Liver (tissue), 3 donors: ENCODE results near the gene GRAMD4.

Experiments
- EGR1 ChIP-seq, 2 donors: IDR thresholded peaks; 2 replicates each; pipeline ENCODE4 v1.6.1; 2016 to 2018; ENCODE audit warnings: antibody characterized with exemption in 2 of 2, low read depth in 2 of 2
- GABPA ChIP-seq, 2 donors: IDR thresholded peaks in 1 of 2; conservative IDR thresholded peaks in 1 of 2; 2 replicates each; pipeline ENCODE4 v1.6.1; 2016; ENCODE audit warnings: antibody characterized with exemption in 2 of 2, mild to moderate bottlenecking in 1 of 2, moderate library complexity in 1 of 2
- HNF4A ChIP-seq, 2 donors: conservative IDR thresholded peaks; 2 replicates each; pipeline ENCODE4 v1.6.1; 2016; ENCODE audit warnings: antibody characterized with exemption in 2 of 2, mild to moderate bottlenecking in 2 of 2
- NR2F2 ChIP-seq: IDR thresholded peaks from 2 replicates; pipeline ENCODE4 v1.6.1; 2016; ENCODE audit warnings: antibody characterized with exemption
- RAD21 ChIP-seq, 2 donors: IDR thresholded peaks; 2 replicates each; pipeline ENCODE4 v1.6.1; 2016; ENCODE audit warnings: antibody characterized with exemption in 2 of 2, mild to moderate bottlenecking in 2 of 2
- SP1 ChIP-seq: IDR thresholded peaks from 2 replicates; pipeline ENCODE4 v1.6.1; 2018; ENCODE audit warnings: antibody characterized with exemption, mild to moderate bottlenecking
- YY1 ChIP-seq: IDR thresholded peaks from 2 replicates; pipeline ENCODE4 v1.6.1; 2016; ENCODE audit warnings: antibody characterized with exemption, mild to moderate bottlenecking
- TF ChIP-seq, protein P1 (sequence below): fragments of 150-350 bp; IDR thresholded peaks from 2 replicates; pipeline ENCODE4 v1.5.1; 2017; ENCODE audit warnings: improper control_type of control experiment, low read depth, low read length; ENCODE audit not compliant: missing input control
- TF ChIP-seq, protein P2 (sequence below): IDR thresholded peaks from 2 replicates; pipeline ENCODE4 v1.6.1; 2016; ENCODE audit warnings: antibody characterized with exemption
- TF ChIP-seq, protein P3 (sequence below): IDR thresholded peaks from 2 replicates; pipeline ENCODE4 v1.6.1; 2016; ENCODE audit warnings: antibody characterized with exemption, mild to moderate bottlenecking
- donor health status: healthy.
- donor health status: healthy.

DNA sequence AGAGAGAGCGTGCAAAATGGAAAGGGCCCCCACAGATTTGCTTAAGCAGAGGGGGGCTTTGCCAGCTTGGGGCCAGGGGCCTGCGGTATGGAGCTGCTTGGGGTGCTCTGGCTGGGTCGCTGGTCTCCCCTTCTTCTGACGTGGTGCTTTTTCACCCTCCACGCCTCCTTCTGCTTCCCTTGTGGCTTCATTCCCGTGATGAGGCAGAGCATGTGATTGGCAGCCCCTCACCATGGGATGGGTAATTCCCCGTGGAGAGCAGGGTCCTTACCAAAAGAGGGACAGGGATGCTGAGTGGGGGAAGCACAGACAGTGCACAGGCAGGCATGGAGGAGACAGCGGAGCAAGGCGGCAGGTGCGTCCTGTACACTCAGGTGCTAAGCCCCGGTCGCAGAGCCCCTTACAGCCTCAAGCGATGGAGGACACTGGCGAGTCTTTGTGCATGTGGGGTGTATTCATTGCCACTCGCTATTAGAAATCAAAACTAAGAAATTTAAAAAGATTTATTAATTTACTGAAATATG, 19.9 kb upstream of the GRAMD4 start:
- TF ChIP-seq, protein P1, sequence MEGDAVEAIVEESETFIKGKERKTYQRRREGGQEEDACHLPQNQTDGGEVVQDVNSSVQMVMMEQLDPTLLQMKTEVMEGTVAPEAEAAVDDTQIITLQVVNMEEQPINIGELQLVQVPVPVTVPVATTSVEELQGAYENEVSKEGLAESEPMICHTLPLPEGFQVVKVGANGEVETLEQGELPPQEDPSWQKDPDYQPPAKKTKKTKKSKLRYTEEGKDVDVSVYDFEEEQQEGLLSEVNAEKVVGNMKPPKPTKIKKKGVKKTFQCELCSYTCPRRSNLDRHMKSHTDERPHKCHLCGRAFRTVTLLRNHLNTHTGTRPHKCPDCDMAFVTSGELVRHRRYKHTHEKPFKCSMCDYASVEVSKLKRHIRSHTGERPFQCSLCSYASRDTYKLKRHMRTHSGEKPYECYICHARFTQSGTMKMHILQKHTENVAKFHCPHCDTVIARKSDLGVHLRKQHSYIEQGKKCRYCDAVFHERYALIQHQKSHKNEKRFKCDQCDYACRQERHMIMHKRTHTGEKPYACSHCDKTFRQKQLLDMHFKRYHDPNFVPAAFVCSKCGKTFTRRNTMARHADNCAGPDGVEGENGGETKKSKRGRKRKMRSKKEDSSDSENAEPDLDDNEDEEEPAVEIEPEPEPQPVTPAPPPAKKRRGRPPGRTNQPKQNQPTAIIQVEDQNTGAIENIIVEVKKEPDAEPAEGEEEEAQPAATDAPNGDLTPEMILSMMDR = no peak
- no peak for TF ChIP-seq RAD21 (IDR thresholded peaks at IDR 0.05)
- TF ChIP-seq YY1 = no peak
- TF ChIP-seq, protein P2, sequence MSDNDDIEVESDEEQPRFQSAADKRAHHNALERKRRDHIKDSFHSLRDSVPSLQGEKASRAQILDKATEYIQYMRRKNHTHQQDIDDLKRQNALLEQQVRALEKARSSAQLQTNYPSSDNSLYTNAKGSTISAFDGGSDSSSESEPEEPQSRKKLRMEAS = no peak
- TF ChIP-seq NR2F2 = no peak
- no peak for TF ChIP-seq GABPA (IDR thresholded peaks at IDR 0.05 in 1 of 2, conservative IDR thresholded peaks at IDR 0.05 in 1 of 2)
- no peak for TF ChIP-seq EGR1 (IDR thresholded peaks at IDR 0.05; ENCODE audit: low read depth in 2 of 2)
- TF ChIP-seq, protein P3, sequence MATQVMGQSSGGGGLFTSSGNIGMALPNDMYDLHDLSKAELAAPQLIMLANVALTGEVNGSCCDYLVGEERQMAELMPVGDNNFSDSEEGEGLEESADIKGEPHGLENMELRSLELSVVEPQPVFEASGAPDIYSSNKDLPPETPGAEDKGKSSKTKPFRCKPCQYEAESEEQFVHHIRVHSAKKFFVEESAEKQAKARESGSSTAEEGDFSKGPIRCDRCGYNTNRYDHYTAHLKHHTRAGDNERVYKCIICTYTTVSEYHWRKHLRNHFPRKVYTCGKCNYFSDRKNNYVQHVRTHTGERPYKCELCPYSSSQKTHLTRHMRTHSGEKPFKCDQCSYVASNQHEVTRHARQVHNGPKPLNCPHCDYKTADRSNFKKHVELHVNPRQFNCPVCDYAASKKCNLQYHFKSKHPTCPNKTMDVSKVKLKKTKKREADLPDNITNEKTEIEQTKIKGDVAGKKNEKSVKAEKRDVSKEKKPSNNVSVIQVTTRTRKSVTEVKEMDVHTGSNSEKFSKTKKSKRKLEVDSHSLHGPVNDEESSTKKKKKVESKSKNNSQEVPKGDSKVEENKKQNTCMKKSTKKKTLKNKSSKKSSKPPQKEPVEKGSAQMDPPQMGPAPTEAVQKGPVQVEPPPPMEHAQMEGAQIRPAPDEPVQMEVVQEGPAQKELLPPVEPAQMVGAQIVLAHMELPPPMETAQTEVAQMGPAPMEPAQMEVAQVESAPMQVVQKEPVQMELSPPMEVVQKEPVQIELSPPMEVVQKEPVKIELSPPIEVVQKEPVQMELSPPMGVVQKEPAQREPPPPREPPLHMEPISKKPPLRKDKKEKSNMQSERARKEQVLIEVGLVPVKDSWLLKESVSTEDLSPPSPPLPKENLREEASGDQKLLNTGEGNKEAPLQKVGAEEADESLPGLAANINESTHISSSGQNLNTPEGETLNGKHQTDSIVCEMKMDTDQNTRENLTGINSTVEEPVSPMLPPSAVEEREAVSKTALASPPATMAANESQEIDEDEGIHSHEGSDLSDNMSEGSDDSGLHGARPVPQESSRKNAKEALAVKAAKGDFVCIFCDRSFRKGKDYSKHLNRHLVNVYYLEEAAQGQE = no peak
- no peak for TF ChIP-seq HNF4A (conservative IDR thresholded peaks at IDR 0.05)
- TF ChIP-seq SP1 = no peak
